Breast epithelium (tissue), 3 donors: ENCODE measurements around the gene MSANTD7.

ENCODE experiments used
- CTCF ChIP-seq, 3 donors: fragments of 450-650 bp; IDR thresholded peaks; one replicate each; pipeline ENCODE4 v1.5.1; 2016 to 2017; ENCODE audit warnings: antibody characterized with exemption in 3 of 3, mild to moderate bottlenecking in 3 of 3, moderate library complexity in 3 of 3
- POLR2A ChIP-seq: fragments of 450-650 bp; IDR thresholded peaks from one replicate; pipeline ENCODE4 v1.6.1; 2016; ENCODE audit warnings: antibody characterized with exemption, mild to moderate bottlenecking, moderate library complexity
- POLR2AphosphoS5 ChIP-seq, 3 donors: sonication (generic); formaldehyde crosslinking; IDR thresholded peaks; one replicate each; pipeline ENCODE4 v1.6.1; 2017; ENCODE audit warnings: antibody characterized with exemption in 3 of 3

- TF ChIP-seq POLR2A (no peak), CTCF (IDR thresholded peaks at IDR 0.05) (no peak), POLR2AphosphoS5 (IDR thresholded peaks at IDR 0.05) (no peak)
Observed at GRCh38 chr10:14800397-14800796, 37.7 kb upstream of the MSANTD7 start.
